NCI-H226 (cell line): Measurements from ENCODE around the gene GCSAML.
"Not testable (repeated sequence)": the region's sequence is repeated elsewhere in the genome, so short reads cannot be mapped to it uniquely, and the experiment has no call there.

Experiments used
- DNase-seq: peaks from one replicate; pipeline ENCODE4 v3.0.0-alpha.2; 2015

The GCSAML gene

GRCh38 chr1:247548769-247549182 lies at the start of gene GCSAML:
TSS of gene GCSAML (plus strand) at chr1:247549134. CDS start at chr1:247549192, 58 bp downstream.
- no peak for DNase-seq

DNA sequence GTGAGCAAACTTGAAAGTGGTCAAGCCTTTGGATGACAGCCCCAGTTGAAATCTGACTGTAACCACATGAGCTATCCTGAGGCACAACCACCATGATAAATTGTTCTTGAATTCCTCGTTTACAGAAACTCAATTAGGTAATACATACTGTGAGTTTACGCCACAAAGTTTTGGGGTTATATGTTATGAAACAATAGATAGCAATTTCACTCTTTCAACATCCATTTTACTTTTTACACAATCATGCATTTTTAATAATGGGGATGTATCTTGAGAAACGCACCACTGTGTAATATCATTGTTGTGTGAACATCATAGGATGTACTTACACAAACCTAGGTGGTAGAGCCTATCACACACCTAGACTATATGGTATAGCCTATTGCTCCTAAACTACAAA lies 48.1 kb upstream of the GCSAML start:
- DNase-seq = no peak

DNA sequence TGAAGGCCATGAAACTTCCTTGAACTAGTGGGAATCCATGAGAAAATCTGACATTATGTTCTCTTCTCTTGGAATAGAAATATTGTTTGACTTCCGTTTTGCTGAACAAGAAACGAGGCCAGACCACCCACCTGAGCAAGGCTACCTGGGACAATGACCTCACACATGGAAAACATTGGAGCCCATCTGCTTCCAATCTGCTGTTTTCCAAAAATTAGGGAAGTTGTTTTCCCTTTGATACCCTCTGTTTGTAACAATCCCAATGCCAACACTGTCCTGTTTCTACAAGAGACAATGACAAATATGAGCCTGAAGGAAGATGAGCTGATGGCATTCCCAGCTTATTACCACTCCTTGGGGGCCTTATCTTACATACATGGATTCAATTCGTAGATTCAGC lies 42.1 kb upstream of the GCSAML start:
- no peak for DNase-seq

DNA sequence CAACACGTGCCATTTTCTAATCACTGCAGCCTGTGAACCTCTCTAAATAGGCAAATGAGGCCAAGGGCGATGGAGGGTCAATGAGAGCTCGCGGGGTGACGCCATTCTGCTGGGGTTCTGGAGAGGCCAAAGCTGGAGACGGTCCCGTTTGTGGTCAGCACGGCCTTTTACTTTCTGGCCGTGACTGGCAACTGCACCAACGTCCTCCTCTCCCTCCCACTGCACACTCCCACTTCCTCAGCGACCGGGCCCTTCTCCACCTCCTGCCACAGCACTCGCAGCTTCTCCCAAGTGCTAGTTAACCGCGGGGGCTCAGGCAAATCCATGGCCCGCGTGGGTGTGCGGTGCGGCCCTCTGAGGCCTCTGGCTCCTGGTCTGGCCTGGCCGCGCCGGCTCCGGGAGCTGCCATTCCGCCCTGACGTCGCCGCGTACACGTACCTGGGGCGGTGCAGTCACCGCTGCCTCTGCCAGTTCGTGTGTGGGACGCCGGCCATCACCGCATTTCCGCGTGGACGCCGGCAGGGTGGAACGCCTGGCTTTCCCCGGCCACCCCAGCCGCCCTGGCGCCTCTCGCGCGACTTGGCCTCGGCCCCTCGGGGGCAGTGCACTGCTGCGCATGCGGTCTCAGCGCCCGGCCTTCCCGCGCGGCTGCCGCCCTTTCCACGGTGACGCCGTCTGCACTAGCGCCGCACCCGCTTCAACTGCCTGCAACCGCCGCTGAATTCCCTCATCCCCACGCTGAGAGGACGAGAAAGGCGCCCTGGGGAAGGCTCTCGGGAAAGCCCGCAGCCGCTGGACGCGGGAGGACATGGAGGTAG lies 30.9 kb upstream of the GCSAML start:
- no peak for DNase-seq

- DNase-seq = no peak
Observed at GRCh38 chr1:247518613-247518891, 30.4 kb upstream of the GCSAML start.

DNA sequence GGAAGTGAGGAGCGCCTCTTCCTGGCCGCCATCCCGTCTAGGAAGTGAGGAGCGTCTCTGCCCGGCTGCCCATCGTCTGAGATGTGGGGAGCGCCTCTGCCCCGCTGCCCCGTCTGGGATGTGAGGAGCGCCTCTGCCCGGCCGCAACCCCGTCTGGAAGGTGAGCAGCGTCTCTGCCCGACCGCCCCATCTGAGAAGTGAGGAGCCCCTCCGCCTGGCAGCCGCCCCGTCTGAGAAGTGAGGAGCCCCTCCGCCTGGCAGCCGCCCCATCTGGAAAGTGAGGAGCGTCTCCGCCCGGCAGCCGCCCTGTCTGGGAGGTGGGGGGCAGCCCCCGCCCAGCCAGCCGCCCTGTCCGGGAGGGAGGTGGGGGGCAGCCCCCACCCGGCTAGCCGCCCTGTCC lies 27.0 kb upstream of the GCSAML start:
- not testable (repeated sequence) for DNase-seq

DNA sequence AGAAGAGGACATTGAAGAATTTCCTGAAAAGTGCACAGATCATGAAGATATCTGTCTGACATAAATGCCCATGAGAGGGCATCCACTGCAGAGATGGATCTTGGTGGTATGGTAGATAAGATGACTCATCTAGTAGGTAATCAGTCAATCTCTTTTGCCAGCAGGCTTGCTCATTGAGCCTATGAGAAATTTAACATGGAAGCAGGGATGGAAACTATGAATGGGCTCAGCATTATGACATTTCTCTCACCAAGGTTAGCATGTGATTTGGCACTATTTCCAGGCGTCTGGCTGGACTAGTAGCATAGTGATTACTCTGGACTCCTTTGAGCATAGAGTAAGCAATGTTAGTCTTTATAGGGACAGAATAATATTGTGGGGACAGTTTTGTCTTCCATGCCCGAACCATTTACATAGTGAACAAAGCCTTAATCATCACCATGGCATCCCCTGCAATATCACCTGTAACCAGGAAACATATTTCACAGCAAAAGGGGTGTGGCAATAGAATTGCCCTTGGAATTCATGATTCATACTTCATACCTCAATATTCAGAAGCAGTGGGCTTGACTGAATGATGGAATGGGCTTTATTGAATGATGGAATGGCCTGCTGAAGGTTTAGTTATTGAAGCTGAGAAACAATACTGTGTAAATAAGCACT lies 20.0 kb upstream of the GCSAML start:
- peak; percentile 80 for DNase-seq

DNA sequence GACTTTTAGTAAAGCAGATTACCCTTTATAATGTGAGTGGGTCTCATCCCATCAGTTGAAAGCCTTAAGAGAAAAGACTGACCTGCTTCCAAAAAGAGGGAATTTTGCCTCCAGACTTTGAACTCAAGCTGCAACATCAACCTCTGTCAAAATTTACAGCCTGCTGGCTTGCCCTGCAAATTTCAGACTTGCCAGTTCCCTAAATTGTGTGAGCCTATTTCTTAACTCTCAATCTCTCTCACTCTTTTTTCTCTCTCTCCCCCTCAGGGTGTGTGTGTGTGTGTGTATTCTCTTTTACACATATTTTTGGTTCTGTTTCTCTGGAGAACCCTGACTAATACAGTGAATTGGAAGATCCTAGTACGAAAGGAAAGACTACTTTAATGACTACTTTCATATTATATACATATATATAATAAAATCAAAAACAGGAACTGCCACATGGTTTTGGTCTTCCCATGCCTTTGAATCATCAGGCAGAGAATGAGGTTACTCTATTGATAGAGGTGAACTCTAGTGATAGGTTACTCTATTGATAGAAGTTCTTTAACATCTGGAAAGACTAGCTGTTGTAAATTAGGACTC lies 19.1 kb upstream of the GCSAML start:
- DNase-seq = no peak

DNA sequence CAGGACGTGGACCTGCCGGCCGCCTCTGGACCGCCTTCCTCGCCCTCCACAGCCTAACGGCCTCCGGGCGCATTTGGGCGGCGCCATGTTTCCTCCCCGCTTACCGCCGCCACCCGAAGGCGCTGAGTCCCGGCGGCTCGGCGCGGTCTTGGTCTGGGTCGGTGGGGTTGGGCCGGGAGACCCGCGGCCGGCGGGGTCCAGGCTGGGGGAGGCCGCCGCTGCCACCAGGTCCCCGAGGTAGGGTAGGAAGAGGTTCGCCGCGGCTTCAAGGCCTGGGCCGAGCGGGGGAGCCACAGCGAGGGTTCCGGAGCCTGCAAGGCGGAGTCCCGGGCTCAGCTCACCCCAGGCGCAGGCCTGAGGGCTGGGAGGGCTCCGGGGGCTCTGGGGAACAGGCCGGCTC lies 18.1 kb upstream of the GCSAML start:
- no peak for DNase-seq

DNA sequence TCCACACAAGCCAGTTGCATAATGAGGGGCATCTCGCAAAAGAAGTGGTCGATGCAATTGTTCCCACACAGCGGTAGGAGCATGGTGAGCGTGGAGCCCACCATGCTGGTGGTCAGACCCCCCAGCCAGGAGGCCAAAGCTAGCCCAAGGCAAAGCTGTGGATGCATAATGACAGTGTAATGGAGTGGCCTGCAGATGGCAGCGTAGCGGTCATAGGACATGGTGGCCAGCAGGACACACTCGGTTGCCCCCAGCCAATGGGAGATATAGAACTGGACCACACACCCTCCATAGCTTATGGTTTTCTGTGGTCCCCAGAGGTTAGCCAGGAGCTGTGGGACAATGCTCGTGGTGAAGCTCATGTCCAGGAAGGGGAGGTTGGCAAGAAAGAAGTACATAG lies 17.0 kb upstream of the GCSAML start:
- DNase-seq = no peak

GRCh38 chr1:247535402-247535801 lies 13.5 kb upstream of the GCSAML start:
- DNase-seq = peak; percentile 78

GRCh38 chr1:247536340-247536739 lies 12.6 kb upstream of the GCSAML start, which contains the start of gene OR2C3:
TSS of gene OR2C3 (minus strand) at chr1:247536440. CDS start at chr1:247532511, 3,929 bp downstream.
- DNase-seq = no peak

DNA sequence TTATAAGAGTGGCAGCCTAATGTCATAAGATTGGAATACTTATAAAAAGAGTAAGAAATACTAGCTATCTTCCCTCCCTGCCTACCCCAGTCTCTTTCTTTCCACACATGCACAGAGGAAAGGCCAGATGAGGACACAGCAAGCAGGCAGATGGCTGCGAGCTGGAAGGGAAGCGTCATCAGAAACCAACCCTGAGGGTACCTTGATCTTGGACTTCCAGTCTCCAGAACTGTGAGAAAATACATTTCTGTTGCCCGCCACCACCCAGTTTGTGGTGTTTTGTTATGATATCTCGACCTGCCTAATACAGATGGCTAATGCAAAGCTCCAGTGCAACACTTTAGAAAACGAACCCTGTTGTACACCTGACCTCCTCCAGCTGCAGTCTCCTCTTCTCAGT lies 10.4 kb upstream of the GCSAML start:
- no peak for DNase-seq

- DNase-seq = no peak
Observed at GRCh38 chr1:247539215-247539614, 9.7 kb upstream of the GCSAML start.

DNA sequence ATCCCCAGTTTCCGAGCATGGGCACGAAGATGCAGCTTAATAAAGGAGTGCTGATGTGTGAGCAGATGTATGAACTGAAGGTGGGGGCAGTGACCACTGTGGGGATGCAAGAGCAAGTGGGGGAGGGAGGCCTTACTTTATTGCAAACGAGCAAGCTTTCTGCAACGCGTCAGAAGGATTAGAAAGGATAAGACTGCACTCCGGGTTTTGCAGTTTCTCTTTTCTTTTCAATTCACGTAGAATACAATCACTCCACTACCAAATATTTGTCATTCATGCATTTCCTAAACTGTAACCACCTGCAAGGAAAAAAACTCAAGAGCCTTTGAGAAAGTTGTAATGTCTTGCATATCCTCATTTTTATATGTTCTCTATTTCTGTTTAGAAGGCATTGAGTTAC lies 8.4 kb upstream of the GCSAML start:
- DNase-seq = no peak

DNA sequence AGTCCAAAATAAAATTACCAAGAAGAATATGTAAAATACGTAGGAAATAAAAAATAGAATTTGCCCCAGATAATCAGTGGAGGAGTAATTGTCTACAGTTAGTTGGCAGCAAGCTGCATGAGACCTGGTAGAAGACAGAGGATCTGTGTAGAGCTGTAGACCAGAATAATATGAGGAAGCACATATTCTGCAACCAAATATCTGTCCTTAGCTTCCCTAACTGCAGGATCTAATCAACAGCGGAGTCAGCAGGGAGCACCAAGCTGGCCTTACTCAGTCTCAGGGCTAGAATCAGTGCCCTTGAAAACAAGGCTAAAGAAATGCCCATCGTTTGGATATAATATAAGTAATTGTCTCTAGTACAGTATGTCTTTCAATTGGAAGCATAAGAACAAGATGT lies 6.1 kb upstream of the GCSAML start:
- DNase-seq = no peak

GRCh38 chr1:247548092-247548491 lies 842 bp upstream of the GCSAML start:
- no peak for DNase-seq

DNA sequence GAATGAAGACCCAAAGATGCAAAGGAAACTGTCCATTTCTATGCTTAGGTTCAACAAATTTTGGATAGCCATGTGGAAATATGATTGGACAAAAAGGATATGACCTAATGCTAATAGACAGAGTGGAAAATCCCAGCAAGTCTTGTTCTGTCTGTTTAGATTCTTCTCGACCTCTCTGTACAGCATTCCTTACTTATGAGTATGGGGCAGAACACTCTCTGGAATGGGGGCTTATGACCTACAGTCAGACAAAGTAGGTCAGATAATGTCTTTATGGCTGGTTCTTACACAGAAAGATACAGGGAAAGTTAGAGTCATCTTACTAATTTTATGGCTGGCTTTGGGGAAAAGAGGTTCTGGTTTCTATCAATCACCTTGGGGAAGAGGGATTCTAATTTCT lies 2.8 kb downstream of the GCSAML start:
- peak; percentile 86 for DNase-seq

DNA sequence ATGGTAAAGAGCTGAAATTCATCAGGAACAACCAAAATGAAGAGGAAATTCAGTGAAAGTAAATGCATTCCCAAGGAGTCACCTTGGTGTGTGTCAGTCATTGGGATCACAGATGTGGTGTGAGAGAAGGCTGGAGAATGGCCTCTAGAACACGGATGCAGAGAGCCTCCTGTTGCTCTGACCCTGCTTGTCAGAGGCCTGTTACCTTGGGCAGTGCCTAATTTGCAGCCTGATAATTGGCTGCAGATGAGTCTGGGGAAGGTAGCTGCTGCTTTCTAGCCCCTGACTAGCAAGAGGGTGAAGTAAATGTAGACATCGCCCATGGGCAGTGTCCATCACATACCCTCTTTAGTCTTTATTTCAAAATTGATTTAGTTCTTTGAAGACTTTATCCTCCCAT lies 3.3 kb downstream of the GCSAML start:
- no peak for DNase-seq

DNA sequence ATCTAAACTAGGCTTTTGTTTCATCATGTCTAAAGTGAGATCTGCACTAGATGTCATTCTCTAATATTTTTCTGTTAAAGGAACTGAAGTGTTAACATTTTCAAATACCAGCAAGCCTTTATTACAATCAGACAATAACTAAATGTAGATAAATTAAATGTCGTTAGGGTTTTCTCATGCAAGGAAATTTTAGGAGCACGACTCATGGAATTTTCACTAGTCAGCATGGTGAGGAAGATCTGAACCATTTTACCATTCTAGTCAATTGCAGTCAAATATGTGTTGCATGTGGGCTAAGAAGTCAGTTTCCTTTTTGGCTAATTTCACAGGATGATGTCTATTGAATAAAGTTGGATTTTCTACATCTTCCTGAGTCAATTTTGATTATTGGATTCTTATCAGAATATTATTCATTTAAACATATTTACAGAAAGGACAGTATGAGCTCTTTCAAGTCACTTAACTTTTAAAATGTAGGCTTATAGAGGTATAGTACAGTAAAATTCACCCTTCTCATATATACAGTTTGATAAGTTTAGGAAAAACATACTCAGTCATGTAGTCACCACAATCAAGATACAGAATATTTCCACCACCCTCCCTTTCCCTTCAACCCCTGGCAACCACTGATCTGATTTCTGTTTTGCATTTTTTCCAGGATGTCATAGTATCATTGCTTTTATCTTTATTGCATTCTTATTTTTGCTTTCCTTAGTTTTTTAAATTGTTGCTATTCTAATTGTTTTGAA lies 9.2 kb downstream of the GCSAML start:
- peak; percentile 42 for DNase-seq

- no peak for DNase-seq
Observed at GRCh38 chr1:247561711-247562110, 12.8 kb downstream of the GCSAML start.

- DNase-seq = no peak
Observed at GRCh38 chr1:247562198-247562597, 13.3 kb downstream of the GCSAML start.

DNA sequence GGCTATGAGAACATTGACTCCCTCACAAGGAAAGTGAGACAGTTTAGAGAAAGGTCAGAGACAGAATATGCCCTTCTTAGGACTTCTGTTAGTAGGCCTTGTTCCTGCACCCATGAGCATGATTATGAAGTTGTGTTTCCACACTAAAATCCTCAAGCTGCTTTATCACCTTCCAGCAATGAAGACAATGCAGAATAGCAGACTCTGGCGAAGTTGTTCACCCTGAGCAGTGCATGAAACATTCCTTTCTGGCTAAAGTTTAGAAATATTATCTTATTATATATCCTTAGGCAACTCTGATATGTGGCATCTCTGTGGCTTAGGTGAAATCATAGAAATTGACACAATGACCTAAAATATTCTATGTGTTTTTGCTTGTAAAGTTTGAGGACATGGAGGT lies 25.3 kb downstream of the GCSAML start:
- peak; percentile 28 for DNase-seq

- no peak for DNase-seq
Observed at GRCh38 chr1:247574664-247575063, 25.7 kb downstream of the GCSAML start.
